Measurements from ENCODE around the gene INO80.
A peak's percentile ranks its signal among the peaks of the same experiment; 100 is the strongest.

The INO80 gene

GRCh38 chr15:40942337-40942854 is 173.7 kb downstream of the INO80 start:
- DNase-seq: no peak

GRCh38 chr15:40941528-40942336 is 174.3 kb downstream of the INO80 start:
- peak; percentile 81 for DNase-seq

GRCh38 chr15:40941068-40941527 is 175.0 kb downstream of the INO80 start:
- no peak for DNase-seq

GRCh38 chr15:40940296-40940801 is 175.7 kb downstream of the INO80 start:
- DNase-seq: no peak

- no peak for DNase-seq
Observed at GRCh38 chr15:40938536-40938870, 177.6 kb downstream of the INO80 start.

GRCh38 chr15:40937762-40938535 is 178.1 kb downstream of the INO80 start:
- DNase-seq: no peak

GRCh38 chr15:40936709-40937666 is 179.1 kb downstream of the INO80 start:
- peak; percentile 42 for DNase-seq

GRCh38 chr15:40936234-40936708 is 179.8 kb downstream of the INO80 start:
- no peak for DNase-seq

- DNase-seq: no peak
Observed at GRCh38 chr15:40934457-40934856, 181.6 kb downstream of the INO80 start.

GRCh38 chr15:40933517-40933902 is 182.6 kb downstream of the INO80 start:
- no peak for DNase-seq

GRCh38 chr15:40932649-40933516 is 183.2 kb downstream of the INO80 start:
- no peak for DNase-seq

- no peak for DNase-seq
Observed at GRCh38 chr15:40932156-40932555, 183.9 kb downstream of the INO80 start.

- no peak for DNase-seq
Observed at GRCh38 chr15:40931300-40932142, 184.6 kb downstream of the INO80 start.

GRCh38 chr15:40930430-40931299 is 185.4 kb downstream of the INO80 start:
- DNase-seq: no peak

GRCh38 chr15:40929660-40930429 is 186.2 kb downstream of the INO80 start:
- DNase-seq: no peak

Data from T1000 (cell line).